NT2/D1 (cell line): ENCODE data around the gene HAUS7.
"Not testable (repeated sequence)": the region's sequence is repeated elsewhere in the genome, so short reads cannot be mapped to it uniquely, and the experiment has no call there.

Experiments
- DNase-seq: peaks from one replicate; pipeline ENCODE4 v3.0.0-alpha.2; 2011; ENCODE audit warnings: low read depth, low spot score
- H3K27me3 ChIP-seq: 2 replicates; pipeline ENCODE4 v1.6.0; 2011; ENCODE audit warnings: mild to moderate bottlenecking; ENCODE audit not compliant: insufficient read length, insufficient read depth
- H3K36me3 ChIP-seq: 2 replicates; pipeline ENCODE4 v1.6.1; 2011; ENCODE audit warnings: mild to moderate bottlenecking, low read length, mixed read lengths; ENCODE audit not compliant: insufficient read depth, insufficient read length
- H3K4me1 ChIP-seq: 2 replicates; pipeline ENCODE4 v1.5.1; 2011; ENCODE audit not compliant: insufficient read depth, insufficient read length
- H3K4me3 ChIP-seq: 2 replicates; pipeline ENCODE4 v1.5.1; 2011; ENCODE audit warnings: low read depth; ENCODE audit not compliant: insufficient read length
- H3K9ac ChIP-seq: 2 replicates; pipeline ENCODE4 v1.6.0; 2011; ENCODE audit warnings: low read depth; ENCODE audit not compliant: insufficient read length
- H3K9me3 ChIP-seq: 2 replicates; pipeline ENCODE4 v1.5.1; 2011; ENCODE audit warnings: mild to moderate bottlenecking, low read length; ENCODE audit not compliant: insufficient read depth
- SUZ12 ChIP-seq: IDR thresholded peaks from 2 replicates; pipeline ENCODE4 v1.6.1; 2011; ENCODE audit not compliant: insufficient read length, insufficient read depth; ENCODE audit errors: extremely low read depth
- YY1 ChIP-seq: IDR thresholded peaks from 2 replicates; pipeline ENCODE4 v1.6.1; 2011; ENCODE audit not compliant: insufficient read length, insufficient read depth
- ZNF274 ChIP-seq: IDR thresholded peaks from 2 replicates; pipeline ENCODE4 v1.6.1; 2011; ENCODE audit warnings: mild to moderate bottlenecking, low read depth, low read length

HAUS7 gene

DNA sequence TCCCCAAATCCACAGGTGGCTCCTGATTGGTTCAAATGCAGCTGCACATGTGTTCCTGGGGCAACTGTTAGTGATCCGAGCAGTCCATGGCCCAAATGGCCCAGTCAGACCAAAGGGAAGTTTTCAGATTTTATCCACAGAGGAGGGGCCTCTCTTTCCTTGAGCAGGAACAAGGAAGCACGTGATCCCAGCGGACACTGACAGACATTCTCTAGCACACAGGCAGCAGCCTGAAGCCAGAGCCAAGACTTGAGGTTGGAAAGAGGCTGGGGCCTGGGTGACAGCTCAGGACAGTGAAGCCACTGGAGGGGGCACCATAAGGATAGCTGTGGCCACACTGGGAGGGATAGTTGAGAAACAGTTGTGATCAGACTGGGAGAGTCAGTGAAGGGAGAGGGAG, 62.6 kb downstream of the HAUS7 start:
- H3K9me3 ChIP-seq, result no peaks in the 10 kb centered on the region
- H3K27me3 ChIP-seq, result peaks cover 24% of the 10 kb centered on the region
- TF ChIP-seq SUZ12 (no peak), YY1 (no peak), ZNF274 (no peak)
- H3K4me1 ChIP-seq, result peaks cover 2% of the 10 kb centered on the region
- no peak overlapping the region for H3K4me3 ChIP-seq
- H3K36me3 ChIP-seq, result no peaks in the 10 kb centered on the region
- H3K9ac ChIP-seq, result no peak overlapping the region
- no peak for DNase-seq

DNA sequence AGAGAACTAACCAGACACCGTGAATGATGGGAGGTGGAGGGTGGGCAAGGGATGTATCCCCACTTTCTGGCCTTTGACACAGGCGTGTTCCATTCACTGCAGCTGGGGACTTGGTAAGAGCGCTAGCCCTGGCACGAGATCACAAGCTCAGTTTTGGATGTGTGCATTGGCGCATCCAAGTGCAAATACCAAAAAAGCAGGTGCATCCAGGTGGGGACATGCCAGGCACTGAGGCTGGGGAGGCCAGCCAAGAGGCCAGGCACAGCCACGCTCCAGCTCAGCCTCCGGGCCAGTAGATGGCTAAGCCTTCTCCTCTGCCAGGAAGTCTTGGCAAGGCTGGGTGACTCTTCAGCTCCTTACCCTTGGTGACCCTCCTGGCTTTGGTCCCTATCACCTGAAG, 63.5 kb downstream of the HAUS7 start:
- no peak for DNase-seq
- TF ChIP-seq YY1, result no peak
- TF ChIP-seq SUZ12, result no peak
- no peak for TF ChIP-seq ZNF274
- H3K36me3 ChIP-seq, result no peaks in the 10 kb centered on the region
- H3K27me3 ChIP-seq, result peaks cover 16% of the 10 kb centered on the region
- H3K4me3 ChIP-seq, result no peak overlapping the region
- H3K4me1 ChIP-seq, result peaks cover 2% of the 10 kb centered on the region
- H3K9ac ChIP-seq, result no peak overlapping the region
- H3K9me3 ChIP-seq, result no peaks in the 10 kb centered on the region

DNA sequence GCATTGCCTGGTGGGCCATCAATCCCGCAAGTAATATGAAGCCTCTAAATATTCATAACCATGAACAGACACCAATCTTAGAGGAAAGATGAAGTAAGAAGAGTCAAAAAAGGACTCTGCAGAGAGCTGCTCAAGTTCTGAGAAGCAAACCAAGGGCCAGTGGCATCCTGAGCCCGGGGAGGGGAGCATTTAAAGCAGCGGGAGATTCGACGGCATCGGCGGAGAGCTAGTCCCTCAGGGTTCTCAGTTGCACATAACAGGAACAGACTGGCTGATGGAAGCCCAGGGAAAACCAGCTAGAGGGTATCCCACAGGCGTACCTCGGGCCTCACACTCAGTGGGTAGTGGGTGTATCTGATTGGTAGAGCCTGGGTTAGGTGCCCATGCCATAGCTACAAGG, 64.4 kb downstream of the HAUS7 start:
- no peaks in the 10 kb centered on the region for H3K36me3 ChIP-seq
- H3K4me1 ChIP-seq, result peaks cover 2% of the 10 kb centered on the region
- DNase-seq, result no peak
- H3K9ac ChIP-seq, result no peak overlapping the region
- no peak overlapping the region for H3K4me3 ChIP-seq
- H3K27me3 ChIP-seq, result peaks cover 7% of the 10 kb centered on the region
- TF ChIP-seq ZNF274 (no peak), SUZ12 (no peak), YY1 (no peak)
- no peaks in the 10 kb centered on the region for H3K9me3 ChIP-seq

DNA sequence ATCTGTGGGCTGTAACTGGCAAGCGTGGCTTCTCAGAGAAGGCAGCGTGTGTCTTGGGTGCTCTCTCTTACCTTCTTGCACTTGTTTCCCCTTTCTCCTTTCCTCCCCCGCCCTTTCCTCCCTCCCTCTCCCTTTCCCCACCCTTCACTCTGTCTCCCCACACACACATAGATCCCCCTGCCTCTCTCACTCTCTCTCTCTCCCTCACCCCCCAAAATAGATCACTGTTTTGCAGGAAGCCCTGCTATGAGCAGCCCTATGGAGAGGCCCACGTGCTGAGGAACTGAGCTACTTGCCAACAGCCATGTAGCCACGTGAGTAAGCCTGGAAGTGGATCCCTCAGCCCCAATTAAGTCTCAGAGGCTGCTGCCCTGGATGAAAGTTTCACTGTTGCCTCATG, 65.0 kb downstream of the HAUS7 start:
- no peak for DNase-seq
- no peaks in the 10 kb centered on the region for H3K36me3 ChIP-seq
- H3K9ac ChIP-seq, result no peak overlapping the region
- TF ChIP-seq SUZ12 (no peak), ZNF274 (no peak), YY1 (no peak)
- no peak overlapping the region for H3K4me3 ChIP-seq
- H3K4me1 ChIP-seq, result peaks cover 2% of the 10 kb centered on the region
- no peaks in the 10 kb centered on the region for H3K9me3 ChIP-seq
- peaks cover 1% of the 10 kb centered on the region for H3K27me3 ChIP-seq

DNA sequence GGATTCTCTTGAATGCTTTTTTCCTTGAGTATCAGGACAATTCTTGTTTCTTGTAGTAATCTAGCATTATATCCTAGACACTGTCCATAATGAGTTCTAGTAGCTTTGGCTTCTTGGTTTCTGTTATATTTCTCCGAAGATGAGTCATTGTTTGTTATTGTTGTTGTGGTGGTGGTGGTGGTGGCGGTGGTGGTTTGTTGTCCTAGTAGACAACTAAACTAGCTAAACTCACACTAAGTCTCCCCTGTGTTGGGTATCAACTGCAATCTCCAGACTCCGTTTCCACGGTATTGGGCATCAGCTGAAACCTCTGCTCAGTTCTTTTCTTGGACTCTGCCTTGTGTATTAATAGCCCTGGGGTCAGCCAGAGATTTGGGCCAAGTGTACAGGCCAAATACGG, 66.0 kb downstream of the HAUS7 start:
- not testable (repeated sequence) for H3K4me1 ChIP-seq, H3K27me3 ChIP-seq, H3K36me3 ChIP-seq, DNase-seq, H3K4me3 ChIP-seq, H3K9ac ChIP-seq, H3K9me3 ChIP-seq

DNA sequence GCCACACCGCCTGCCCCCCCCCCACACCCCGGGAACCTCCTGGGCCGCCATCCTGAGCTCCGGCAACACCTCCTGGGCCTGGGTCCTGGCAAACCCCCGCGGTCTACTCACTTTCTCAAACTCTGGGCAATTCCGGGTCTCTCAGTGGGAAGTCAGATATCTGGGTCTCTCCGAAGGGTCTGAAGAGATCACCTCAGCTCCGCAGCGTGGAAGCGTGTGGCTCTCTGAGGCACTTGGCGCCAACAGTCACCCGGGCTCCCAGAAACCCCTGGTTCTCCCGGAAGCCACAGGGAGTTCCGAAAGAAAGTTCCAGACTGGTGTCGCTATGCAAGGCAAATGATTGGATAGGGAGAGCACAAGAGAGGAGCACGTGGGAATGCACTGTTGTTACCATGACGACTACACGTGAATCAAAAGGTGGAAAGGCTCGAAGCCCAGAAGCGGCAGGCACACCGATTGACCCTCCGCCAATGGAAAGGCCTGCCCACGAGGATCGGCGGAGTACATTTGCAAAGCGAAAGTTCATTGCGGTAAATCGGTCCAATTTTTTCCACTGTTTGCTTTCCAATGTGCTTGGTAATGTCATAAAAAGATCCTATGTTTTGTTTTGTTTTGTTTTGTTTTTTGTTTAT, 69.1 kb downstream of the HAUS7 start, which contains the start of gene PNMA6E:
TSS of gene PNMA6E (minus strand) at position 218 of the 632 bp plus-strand sequence. CDS start 2,501 bp downstream, outside the sequence.
- no peak within 1 kb of the TSS for H3K9ac ChIP-seq

DNA sequence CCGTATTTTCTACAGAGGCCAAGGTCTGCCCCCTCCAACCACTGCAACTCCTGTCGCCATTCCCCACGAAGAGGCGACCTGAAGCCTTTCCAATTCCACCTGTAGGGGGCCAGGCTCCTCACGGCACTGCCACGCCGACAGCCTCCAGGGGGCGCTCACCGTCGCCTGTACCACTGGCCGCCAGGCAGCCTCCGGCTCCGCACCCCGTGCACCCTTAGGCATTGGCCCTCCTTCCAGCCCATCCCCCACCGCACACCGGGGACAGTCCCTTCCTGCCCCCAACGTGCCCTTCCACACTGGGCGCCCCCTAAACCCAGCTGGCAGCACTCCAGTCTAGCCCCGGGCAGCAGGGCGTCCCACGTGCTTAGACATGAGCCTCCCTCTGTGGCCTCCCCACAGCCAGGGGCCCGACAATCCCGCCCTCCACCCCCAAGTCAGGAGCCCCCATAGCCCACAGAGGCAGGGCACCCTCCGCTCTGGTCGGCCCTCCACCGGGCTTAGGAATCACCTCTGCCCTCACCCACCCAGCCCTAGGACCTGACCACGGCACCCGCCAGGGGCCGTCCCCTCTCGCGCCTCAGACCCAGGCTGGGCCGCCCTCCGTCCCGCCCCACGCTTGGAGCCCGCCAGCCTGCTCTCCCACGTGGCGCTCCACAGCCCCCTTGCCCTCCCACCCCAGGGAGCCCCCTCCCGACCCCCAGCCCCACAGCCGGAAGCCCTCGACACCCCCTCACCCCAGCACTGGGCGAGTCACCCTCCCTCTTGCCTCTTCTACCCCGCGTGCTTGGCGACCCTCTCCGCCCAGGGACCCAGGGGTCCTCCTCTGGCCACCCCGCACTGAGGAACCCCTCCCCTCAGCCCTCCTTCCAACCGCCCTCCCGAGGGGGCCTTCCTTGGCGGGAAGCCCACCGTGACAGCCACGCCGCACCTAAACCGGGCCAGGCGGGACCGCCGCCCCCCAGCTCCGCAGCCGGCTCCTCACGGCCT, 69.9 kb downstream of the HAUS7 start:
- Histone ChIP-seq H3K9ac (no peak overlapping the region), H3K36me3 (no peaks in the 10 kb centered on the region), H3K27me3 (no peaks in the 10 kb centered on the region), H3K4me3 (no peak overlapping the region), H3K4me1 (no peaks in the 10 kb centered on the region), H3K9me3 (no peaks in the 10 kb centered on the region)
- TF ChIP-seq ZNF274 (no peak), YY1 (no peak), SUZ12 (no peak)
- peak; percentile 25 for DNase-seq

More for the DNA sequence above, 69.1 kb downstream of the HAUS7 start, which contains the start of gene PNMA6E:
- no peaks in the 10 kb centered on the region for H3K27me3 ChIP-seq
- H3K9me3 ChIP-seq, result no peaks in the 10 kb centered on the region
- DNase-seq, result no peak
- H3K4me3 ChIP-seq, result no peak within 1 kb of the TSS
- no peaks in the 10 kb centered on the region for H3K36me3 ChIP-seq
- TF ChIP-seq YY1 (no peak), SUZ12 (no peak), ZNF274 (no peak)
- H3K4me1 ChIP-seq, result no peaks in the 10 kb centered on the region
